HEK293 (cell line): ENCODE data around the gene RGS7.

Experiments
- CTCF ChIA-PET: fragments of 350-600 bp; formaldehyde crosslinking; extraction: SDS; loops from one replicate; lab custom pipeline; 2021; ENCODE audit warnings: antibody characterized with exemption; lab: Yijun Ruan, JAX
- POLR2A ChIA-PET: fragments of 300-600 bp; formaldehyde crosslinking; extraction: SDS; loops from one replicate; lab custom pipeline; 2020; ENCODE audit warnings: antibody characterized with exemption, inconsistent platforms; lab: Yijun Ruan, JAX
- H3K27ac ChIP-seq: fragments of 200-500 bp; sonication (Bioruptor generic); 2 replicates; pipeline ENCODE4 v1.5.1; 2014; ENCODE audit warnings: low read depth, low read length, control low read depth, inconsistent platforms; ENCODE audit errors: extremely low read depth
- H3K36me3 ChIP-seq, 2 experiments: fragments of 200-500 bp in 1 of 2; sonication (Bioruptor generic) in 1 of 2; 1 replicate in 1 of 2; 2 replicates in 1 of 2; pipeline ENCODE4 v1.5.1; 2014 to 2017; ENCODE audit warnings: inconsistent platforms in 2 of 2, low read length in 2 of 2; ENCODE audit not compliant: control insufficient read depth in 2 of 2, insufficient read depth in 1 of 2
- H3K4me1 ChIP-seq: fragments of 200-500 bp; sonication (Bioruptor generic); 2 replicates; pipeline ENCODE4 v1.5.1; 2014; ENCODE audit warnings: mild to moderate bottlenecking, low read length, inconsistent platforms; ENCODE audit not compliant: control insufficient read depth, insufficient read depth
- H3K4me3 ChIP-seq: 2 replicates; pipeline ENCODE4 v1.5.1; 2011; ENCODE audit warnings: low read depth, mild to moderate bottlenecking, control low read depth, low read length, moderate library complexity
- H3K9me3 ChIP-seq: fragments of 200-500 bp; sonication (Bioruptor generic); 2 replicates; pipeline ENCODE4 v1.5.1; 2014; ENCODE audit warnings: low read depth, low read length, inconsistent platforms; ENCODE audit not compliant: control insufficient read depth, insufficient read depth
- FEZF1 ChIP-seq: fragments of 450-650 bp; formaldehyde crosslinking; IDR thresholded peaks from 2 replicates; pipeline ENCODE4 v1.5.1; 2016; ENCODE audit warnings: missing biosample characterization, missing genetic modification characterization
- GLI2 ChIP-seq: fragments of 450-650 bp; formaldehyde crosslinking; IDR thresholded peaks from 2 replicates; pipeline ENCODE4; 2017; ENCODE audit warnings: missing biosample characterization, missing genetic modification characterization, low read depth, borderline replicate concordance
- GLIS1 ChIP-seq: fragments of 450-650 bp; formaldehyde crosslinking; IDR thresholded peaks from 2 replicates; pipeline ENCODE4 v1.5.1; 2016; ENCODE audit warnings: missing biosample characterization, missing genetic modification characterization
- PRDM1 ChIP-seq: fragments of 450-650 bp; formaldehyde crosslinking; IDR thresholded peaks from 2 replicates; pipeline ENCODE4; 2016; ENCODE audit warnings: missing biosample characterization, missing genetic modification characterization
- SALL2 ChIP-seq: fragments of 450-650 bp; formaldehyde crosslinking; IDR thresholded peaks from 2 replicates; pipeline ENCODE4 v1.5.0; 2017; ENCODE audit warnings: missing biosample characterization, mild to moderate bottlenecking, missing genetic modification characterization, borderline replicate concordance
- SCRT1 ChIP-seq: fragments of 450-650 bp; formaldehyde crosslinking; IDR thresholded peaks from 2 replicates; pipeline ENCODE4 v1.5.1; 2016; ENCODE audit warnings: missing biosample characterization, missing genetic modification characterization, borderline replicate concordance
- SP7 ChIP-seq: fragments of 450-650 bp; formaldehyde crosslinking; IDR thresholded peaks from 2 replicates; pipeline ENCODE4 v1.5.1; 2016; ENCODE audit warnings: missing biosample characterization, missing genetic modification characterization
- TCF7L2 ChIP-seq: IDR thresholded peaks from 2 replicates; pipeline ENCODE4 v1.6.1; 2011; ENCODE audit warnings: low read depth, mild to moderate bottlenecking, inconsistent platforms, low read length, moderate library complexity, borderline replicate concordance
- ZBTB21 ChIP-seq: fragments of 450-650 bp; formaldehyde crosslinking; IDR thresholded peaks from 2 replicates; pipeline ENCODE4 v1.5.1; 2017; ENCODE audit warnings: missing biosample characterization, missing genetic modification characterization
- ZEB2 ChIP-seq: fragments of 450-650 bp; formaldehyde crosslinking; IDR thresholded peaks from 2 replicates; pipeline ENCODE4 v1.5.1; 2016; ENCODE audit warnings: missing biosample characterization, missing genetic modification characterization
- ZFP3 ChIP-seq: fragments of 450-650 bp; formaldehyde crosslinking; IDR thresholded peaks from 2 replicates; pipeline ENCODE4 v1.5.1; 2016; ENCODE audit warnings: low read depth, missing biosample characterization, missing genetic modification characterization
- ZNF211 ChIP-seq: fragments of 450-650 bp; formaldehyde crosslinking; IDR thresholded peaks from 2 replicates; pipeline ENCODE4 v1.5.1; 2016; ENCODE audit warnings: low read depth, missing biosample characterization, missing genetic modification characterization
- ZNF274 ChIP-seq, 2 experiments: fragments of 200-500 bp in 1 of 2; fragments of 450-650 bp in 1 of 2; sonication (Bioruptor generic) in 1 of 2; formaldehyde crosslinking in 1 of 2; IDR thresholded peaks; 2 replicates each; pipeline versions ENCODE4 v1.5.1 to v1.6.1; 2014 to 2016; ENCODE audit warnings: borderline replicate concordance in 1 of 2, inconsistent platforms in 1 of 2, low read length in 1 of 2, missing biosample characterization in 1 of 2, missing genetic modification characterization in 1 of 2
- ZNF324 ChIP-seq: fragments of 450-650 bp; formaldehyde crosslinking; IDR thresholded peaks from 2 replicates; pipeline ENCODE4 v1.5.1; 2016; ENCODE audit warnings: missing biosample characterization, missing genetic modification characterization
- ZNF37A ChIP-seq: fragments of 450-650 bp; IDR thresholded peaks from 2 replicates; pipeline ENCODE4 v1.5.1; 2018; ENCODE audit warnings: missing biosample characterization, missing genetic modification characterization
- ZNF518A ChIP-seq: fragments of 450-650 bp; formaldehyde crosslinking; conservative IDR thresholded peaks from 2 replicates; pipeline ENCODE4 v1.5.1; 2016; ENCODE audit warnings: low read depth, missing biosample characterization, missing genetic modification characterization
- ZNF560 ChIP-seq: fragments of 450-650 bp; formaldehyde crosslinking; IDR thresholded peaks from 2 replicates; pipeline ENCODE4 v1.5.1; 2017; ENCODE audit warnings: missing biosample characterization, missing genetic modification characterization, borderline replicate concordance
- ZNF626 ChIP-seq: fragments of 450-650 bp; sonication (Bioruptor Pico); formaldehyde crosslinking; IDR thresholded peaks from 2 replicates; pipeline ENCODE4 v1.5.1; 2018; ENCODE audit warnings: missing biosample characterization, missing genetic modification characterization, inconsistent platforms
- ZNF707 ChIP-seq: fragments of 450-650 bp; formaldehyde crosslinking; IDR thresholded peaks from 2 replicates; pipeline ENCODE4 v1.5.1; 2016; ENCODE audit warnings: missing biosample characterization, missing genetic modification characterization
- ZNF830 ChIP-seq: fragments of 450-650 bp; IDR thresholded peaks from 2 replicates; pipeline ENCODE4 v1.5.0; 2018; ENCODE audit warnings: missing biosample characterization, missing genetic modification characterization, low read depth, mild to moderate bottlenecking, moderate library complexity
- ZSCAN30 ChIP-seq: fragments of 450-650 bp; IDR thresholded peaks from 2 replicates; pipeline ENCODE4 v1.5.1; 2018; ENCODE audit warnings: missing biosample characterization, mild to moderate bottlenecking, missing genetic modification characterization, moderate library complexity
- TF ChIP-seq, protein P1 (sequence below): fragments of 450-650 bp; formaldehyde crosslinking; IDR thresholded peaks from 2 replicates; pipeline ENCODE4 v1.5.1; 2016; ENCODE audit warnings: missing biosample characterization, missing genetic modification characterization
- TF ChIP-seq, protein P2 (sequence below): fragments of 450-650 bp; formaldehyde crosslinking; IDR thresholded peaks from 2 replicates; pipeline ENCODE4 v1.5.1; 2016; ENCODE audit warnings: missing biosample characterization, missing genetic modification characterization
- TF ChIP-seq, protein P3 (sequence below): fragments of 450-650 bp; formaldehyde crosslinking; IDR thresholded peaks from 2 replicates; pipeline ENCODE4 v1.5.1; 2017; ENCODE audit warnings: missing biosample characterization, missing genetic modification characterization

Gene RGS7

GRCh38 chr1:241074507-241074906 is 282.5 kb downstream of the RGS7 start (continued):
- TF ChIP-seq SALL2 (tag by site-specific recombination) (no peak), ZNF211 (tag by site-specific recombination) (no peak)

GRCh38 chr1:241068359-241068758 is 288.6 kb downstream of the RGS7 start:
- no peak overlapping the region for H3K4me3 ChIP-seq
- no peaks in the 10 kb centered on the region for H3K4me1 ChIP-seq
- no peak for TF ChIP-seq TCF7L2
- no peak for TF ChIP-seq ZSCAN30 (tag by site-specific recombination)
- no peak for TF ChIP-seq GLI2 (tag by site-specific recombination)
- no peak for TF ChIP-seq PRDM1 (tag by site-specific recombination)
- TF ChIP-seq ZEB2 (tag by site-specific recombination): no peak
- CTCF ChIA-PET: no interaction called here
- H3K36me3 ChIP-seq: no peaks in the 10 kb centered on the region
- POLR2A ChIA-PET: no interaction called here
- H3K9me3 ChIP-seq: no peaks in the 10 kb centered on the region
- H3K27ac ChIP-seq: no peak overlapping the region

GRCh38 chr1:241063276-241063675 is 293.7 kb downstream of the RGS7 start:
- Histone ChIP-seq H3K27ac (no peak overlapping the region), H3K9me3 (no peaks in the 10 kb centered on the region), H3K4me1 (no peaks in the 10 kb centered on the region), H3K36me3 (no peaks in the 10 kb centered on the region), H3K4me3 (no peak overlapping the region)
- TF ChIP-seq ZNF626 (no peak), ZNF324 (tag by site-specific recombination) (no peak), ZNF274 (IDR thresholded peaks at IDR 0.05; ENCODE audit: low read length) (no peak), ZNF274 (tag by site-specific recombination; IDR thresholded peaks at IDR 0.05; ENCODE audit: borderline replicate concordance) (no peak), ZNF707 (no peak), ZBTB21 (tag by site-specific recombination) (no peak), ZNF37A (tag by site-specific recombination) (no peak), GLIS1 (tag by site-specific recombination) (no peak), ZNF560 (no peak), SCRT1 (tag by site-specific recombination) (no peak), ZFP3 (tag by site-specific recombination) (no peak), FEZF1 (tag by site-specific recombination) (no peak), ZNF518A (no peak), ZNF830 (tag by site-specific recombination) (no peak), SP7 (tag by site-specific recombination) (no peak)
- TF ChIP-seq, protein P1, sequence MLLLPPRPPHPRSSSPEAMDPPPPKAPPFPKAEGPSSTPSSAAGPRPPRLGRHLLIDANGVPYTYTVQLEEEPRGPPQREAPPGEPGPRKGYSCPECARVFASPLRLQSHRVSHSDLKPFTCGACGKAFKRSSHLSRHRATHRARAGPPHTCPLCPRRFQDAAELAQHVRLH (tag by site-specific recombination): no peak
- TF ChIP-seq, protein P2, sequence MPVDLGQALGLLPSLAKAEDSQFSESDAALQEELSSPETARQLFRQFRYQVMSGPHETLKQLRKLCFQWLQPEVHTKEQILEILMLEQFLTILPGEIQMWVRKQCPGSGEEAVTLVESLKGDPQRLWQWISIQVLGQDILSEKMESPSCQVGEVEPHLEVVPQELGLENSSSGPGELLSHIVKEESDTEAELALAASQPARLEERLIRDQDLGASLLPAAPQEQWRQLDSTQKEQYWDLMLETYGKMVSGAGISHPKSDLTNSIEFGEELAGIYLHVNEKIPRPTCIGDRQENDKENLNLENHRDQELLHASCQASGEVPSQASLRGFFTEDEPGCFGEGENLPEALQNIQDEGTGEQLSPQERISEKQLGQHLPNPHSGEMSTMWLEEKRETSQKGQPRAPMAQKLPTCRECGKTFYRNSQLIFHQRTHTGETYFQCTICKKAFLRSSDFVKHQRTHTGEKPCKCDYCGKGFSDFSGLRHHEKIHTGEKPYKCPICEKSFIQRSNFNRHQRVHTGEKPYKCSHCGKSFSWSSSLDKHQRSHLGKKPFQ (tag by site-specific recombination): no peak
- TF ChIP-seq, protein P3, sequence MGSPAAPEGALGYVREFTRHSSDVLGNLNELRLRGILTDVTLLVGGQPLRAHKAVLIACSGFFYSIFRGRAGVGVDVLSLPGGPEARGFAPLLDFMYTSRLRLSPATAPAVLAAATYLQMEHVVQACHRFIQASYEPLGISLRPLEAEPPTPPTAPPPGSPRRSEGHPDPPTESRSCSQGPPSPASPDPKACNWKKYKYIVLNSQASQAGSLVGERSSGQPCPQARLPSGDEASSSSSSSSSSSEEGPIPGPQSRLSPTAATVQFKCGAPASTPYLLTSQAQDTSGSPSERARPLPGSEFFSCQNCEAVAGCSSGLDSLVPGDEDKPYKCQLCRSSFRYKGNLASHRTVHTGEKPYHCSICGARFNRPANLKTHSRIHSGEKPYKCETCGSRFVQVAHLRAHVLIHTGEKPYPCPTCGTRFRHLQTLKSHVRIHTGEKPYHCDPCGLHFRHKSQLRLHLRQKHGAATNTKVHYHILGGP (tag by site-specific recombination): no peak
- CTCF ChIA-PET: no interaction called here
- POLR2A ChIA-PET: no interaction called here
